ENCODE results near the gene SGK2. TPM values are rescaled to one million over a fixed set of nuclear protein-coding genes. Genes with fewer than 3 reads are reported as not detected.
A peak's percentile ranks its signal among the peaks of the same experiment; 100 is the strongest.

The SGK2 gene
- total and polyA plus RNA-seq, 9 of the 15 experiments (the other 6 are each of a cell fraction or from before 2014, with no cell fraction given): 0.07 to 0.31 (median 0.15) TPM; not detected in 2

DNA sequence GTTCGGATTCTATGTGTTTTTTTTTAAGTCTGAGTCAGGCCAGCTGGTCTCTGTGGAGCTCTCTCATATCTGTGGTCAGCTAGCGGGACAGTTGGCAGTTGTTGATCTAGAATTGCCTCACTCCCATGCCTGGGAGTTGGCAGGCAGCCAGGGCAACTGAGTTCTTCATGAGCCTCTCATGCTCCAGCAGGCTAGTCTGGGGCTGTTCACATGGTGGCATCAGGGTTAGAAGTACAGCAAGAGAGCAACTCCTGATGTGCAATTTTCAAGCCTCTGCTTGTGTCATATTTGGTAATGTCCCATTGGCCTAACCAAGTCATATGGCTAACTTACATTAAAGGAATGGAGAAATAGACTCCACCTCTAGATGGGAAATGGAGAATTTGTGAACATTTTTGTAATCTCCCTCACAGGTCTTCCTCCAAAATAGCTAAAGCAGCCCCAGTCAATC lies 25.2 kb downstream of the SGK2 start (continued):
- TF ChIP-seq NR2C2 (CRISPR knock-in tag; IDR thresholded peaks at IDR 0.05) (no peak), NR2C2 (tag; IDR thresholded peaks at IDR 0.05) (peak; percentile 32; the same call in 1 of the 2 replicates), NFE2 (IDR thresholded peaks at IDR 0.05; ENCODE audit: low read depth) (peak; percentile 45; the same call in 1 of the 2 replicates), ETV1 (tag; conservative IDR thresholded peaks at IDR 0.05; ENCODE audit: low read depth) (no peak), CREM (IDR thresholded peaks at IDR 0.05; ENCODE audit: low read depth) (peak; percentile 42), ATF3 (IDR thresholded peaks at IDR 0.05) (peak; percentile 90), ATF3 (CRISPR knock-in tag; conservative IDR thresholded peaks at IDR 0.05) (no peak; the same call in 1 of the 2 replicates), TEAD4 (IDR thresholded peaks at IDR 0.05; ENCODE audit: low read length) (peak; percentile 78), TEAD4 (CRISPR knock-in tag; IDR thresholded peaks at IDR 0.05; ENCODE audit: borderline replicate concordance) (no peak), USF1 (CRISPR knock-in tag; IDR thresholded peaks at IDR 0.05) (peak; percentile 62), MYNN (IDR thresholded peaks at IDR 0.05) (peak; percentile 69; the same call in 1 of the 2 replicates), MYNN (CRISPR knock-in tag; IDR thresholded peaks at IDR 0.05) (no peak)
- TF ChIP-seq, protein P1, sequence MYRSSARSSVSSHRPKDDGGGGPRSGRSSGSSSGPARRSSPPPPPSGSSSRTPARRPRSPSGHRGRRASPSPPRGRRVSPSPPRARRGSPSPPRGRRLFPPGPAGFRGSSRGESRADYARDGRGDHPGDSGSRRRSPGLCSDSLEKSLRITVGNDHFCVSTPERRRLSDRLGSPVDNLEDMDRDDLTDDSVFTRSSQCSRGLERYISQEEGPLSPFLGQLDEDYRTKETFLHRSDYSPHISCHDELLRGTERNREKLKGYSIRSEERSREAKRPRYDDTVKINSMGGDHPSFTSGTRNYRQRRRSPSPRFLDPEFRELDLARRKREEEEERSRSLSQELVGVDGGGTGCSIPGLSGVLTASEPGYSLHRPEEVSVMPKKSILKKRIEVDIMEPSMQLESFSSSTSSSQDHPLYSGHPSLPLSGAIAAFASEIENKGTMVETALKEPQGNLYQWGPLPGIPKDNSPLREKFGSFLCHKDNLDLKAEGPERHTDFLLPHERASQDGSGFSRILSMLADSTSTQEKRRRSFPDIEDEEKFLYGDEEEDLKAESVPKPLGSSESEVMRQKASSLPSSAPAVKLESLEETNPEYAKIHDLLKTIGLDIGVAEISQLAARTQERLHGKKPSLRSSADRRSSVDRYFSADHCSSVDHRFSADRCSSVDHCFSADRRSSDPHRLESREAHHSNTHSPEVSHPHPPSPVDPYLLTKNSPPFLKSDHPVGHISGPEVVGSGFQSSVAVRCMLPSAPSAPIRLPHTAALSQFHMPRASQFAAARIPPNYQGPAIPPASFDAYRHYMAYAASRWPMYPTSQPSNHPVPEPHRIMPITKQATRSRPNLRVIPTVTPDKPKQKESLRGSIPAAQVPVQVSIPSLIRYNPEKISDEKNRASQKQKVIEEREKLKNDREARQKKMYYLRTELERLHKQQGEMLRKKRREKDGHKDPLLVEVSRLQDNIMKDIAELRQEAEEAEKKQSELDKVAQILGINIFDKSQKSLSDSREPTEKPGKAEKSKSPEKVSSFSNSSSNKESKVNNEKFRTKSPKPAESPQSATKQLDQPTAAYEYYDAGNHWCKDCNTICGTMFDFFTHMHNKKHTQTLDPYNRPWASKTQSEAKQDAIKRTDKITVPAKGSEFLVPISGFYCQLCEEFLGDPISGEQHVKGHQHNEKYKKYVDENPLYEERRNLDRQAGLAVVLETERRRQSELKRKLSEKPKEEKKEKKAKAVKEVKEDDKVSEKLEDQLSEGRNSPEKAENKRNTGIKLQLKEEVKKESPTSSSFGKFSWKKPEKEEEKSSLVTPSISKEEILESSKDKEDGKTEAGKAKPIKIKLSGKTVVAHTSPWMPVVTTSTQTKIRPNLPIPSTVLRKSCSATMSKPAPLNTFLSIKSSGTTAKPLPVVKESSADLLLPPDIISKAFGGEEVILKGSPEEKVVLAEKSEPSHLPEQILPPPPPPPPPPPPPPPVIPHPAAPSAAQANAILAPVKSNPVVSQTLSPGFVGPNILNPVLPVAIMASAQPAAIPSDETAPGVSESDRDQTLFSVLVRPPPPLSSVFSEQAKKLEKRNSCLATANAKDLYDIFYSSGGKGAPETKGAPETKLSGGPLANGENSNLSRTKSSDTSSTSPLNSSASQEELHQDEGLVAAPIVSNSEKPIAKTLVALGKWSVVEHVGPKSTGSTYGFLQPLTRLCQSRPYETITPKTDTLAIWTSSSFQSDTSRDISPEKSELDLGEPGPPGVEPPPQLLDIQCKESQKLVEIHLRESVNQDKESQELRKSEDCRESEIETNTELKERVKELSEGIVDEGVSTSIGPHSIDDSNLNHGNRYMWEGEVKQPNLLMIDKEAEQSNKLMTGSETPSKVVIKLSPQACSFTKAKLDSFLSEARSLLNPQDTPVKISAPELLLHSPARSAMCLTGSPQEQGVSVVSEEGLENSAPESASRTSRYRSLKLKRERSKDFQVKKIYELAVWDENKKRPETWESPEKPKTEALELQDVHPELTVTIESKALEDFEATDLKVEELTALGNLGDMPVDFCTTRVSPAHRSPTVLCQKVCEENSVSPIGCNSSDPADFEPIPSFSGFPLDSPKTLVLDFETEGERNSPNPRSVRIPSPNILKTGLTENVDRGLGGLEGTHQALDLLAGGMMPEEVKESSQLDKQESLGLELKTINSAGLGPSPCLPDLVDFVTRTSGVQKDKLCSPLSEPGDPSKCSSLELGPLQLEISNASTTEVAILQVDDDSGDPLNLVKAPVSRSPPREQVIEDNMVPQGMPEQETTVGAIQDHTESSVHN (IDR thresholded peaks at IDR 0.05; ENCODE audit: borderline replicate concordance in 1 of 2, low read depth in 1 of 2): peak in 1 of 2 experiments; percentile 83; a peak in 2 of 4 replicates
- TF ChIP-seq, protein P2, sequence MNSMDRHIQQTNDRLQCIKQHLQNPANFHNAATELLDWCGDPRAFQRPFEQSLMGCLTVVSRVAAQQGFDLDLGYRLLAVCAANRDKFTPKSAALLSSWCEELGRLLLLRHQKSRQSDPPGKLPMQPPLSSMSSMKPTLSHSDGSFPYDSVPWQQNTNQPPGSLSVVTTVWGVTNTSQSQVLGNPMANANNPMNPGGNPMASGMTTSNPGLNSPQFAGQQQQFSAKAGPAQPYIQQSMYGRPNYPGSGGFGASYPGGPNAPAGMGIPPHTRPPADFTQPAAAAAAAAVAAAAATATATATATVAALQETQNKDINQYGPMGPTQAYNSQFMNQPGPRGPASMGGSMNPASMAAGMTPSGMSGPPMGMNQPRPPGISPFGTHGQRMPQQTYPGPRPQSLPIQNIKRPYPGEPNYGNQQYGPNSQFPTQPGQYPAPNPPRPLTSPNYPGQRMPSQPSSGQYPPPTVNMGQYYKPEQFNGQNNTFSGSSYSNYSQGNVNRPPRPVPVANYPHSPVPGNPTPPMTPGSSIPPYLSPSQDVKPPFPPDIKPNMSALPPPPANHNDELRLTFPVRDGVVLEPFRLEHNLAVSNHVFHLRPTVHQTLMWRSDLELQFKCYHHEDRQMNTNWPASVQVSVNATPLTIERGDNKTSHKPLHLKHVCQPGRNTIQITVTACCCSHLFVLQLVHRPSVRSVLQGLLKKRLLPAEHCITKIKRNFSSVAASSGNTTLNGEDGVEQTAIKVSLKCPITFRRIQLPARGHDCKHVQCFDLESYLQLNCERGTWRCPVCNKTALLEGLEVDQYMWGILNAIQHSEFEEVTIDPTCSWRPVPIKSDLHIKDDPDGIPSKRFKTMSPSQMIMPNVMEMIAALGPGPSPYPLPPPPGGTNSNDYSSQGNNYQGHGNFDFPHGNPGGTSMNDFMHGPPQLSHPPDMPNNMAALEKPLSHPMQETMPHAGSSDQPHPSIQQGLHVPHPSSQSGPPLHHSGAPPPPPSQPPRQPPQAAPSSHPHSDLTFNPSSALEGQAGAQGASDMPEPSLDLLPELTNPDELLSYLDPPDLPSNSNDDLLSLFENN (IDR thresholded peaks at IDR 0.05; ENCODE audit: low read depth in 2 of 2, low read length in 2 of 2): 0 out of 4 replicates have a peak, but pooled peaks of 1 of the 2 experiments have one; percentile 37

Measured in K562 (cell line).